Prostate gland (tissue), 2 donors: Measurements from ENCODE around the gene CST11.

Experiments used
- POLR2AphosphoS5 ChIP-seq: sonication (generic); formaldehyde crosslinking; IDR thresholded peaks from one replicate; pipeline ENCODE4 v1.6.1; 2017; ENCODE audit warnings: antibody characterized with exemption
- TF ChIP-seq, protein P1 (sequence below), 4 experiments: fragments of 200-600 bp in 2 of 4; fragments of 450-650 bp in 2 of 4; sonication (generic) in 2 of 4; IDR thresholded peaks; 1 replicate in 3 of 4; 2 replicates in 1 of 4; pipeline ENCODE4 v1.5.1; 2016 to 2019; ENCODE audit warnings: antibody characterized with exemption in 4 of 4, mild to moderate bottlenecking in 2 of 4, moderate library complexity in 2 of 4

DNA sequence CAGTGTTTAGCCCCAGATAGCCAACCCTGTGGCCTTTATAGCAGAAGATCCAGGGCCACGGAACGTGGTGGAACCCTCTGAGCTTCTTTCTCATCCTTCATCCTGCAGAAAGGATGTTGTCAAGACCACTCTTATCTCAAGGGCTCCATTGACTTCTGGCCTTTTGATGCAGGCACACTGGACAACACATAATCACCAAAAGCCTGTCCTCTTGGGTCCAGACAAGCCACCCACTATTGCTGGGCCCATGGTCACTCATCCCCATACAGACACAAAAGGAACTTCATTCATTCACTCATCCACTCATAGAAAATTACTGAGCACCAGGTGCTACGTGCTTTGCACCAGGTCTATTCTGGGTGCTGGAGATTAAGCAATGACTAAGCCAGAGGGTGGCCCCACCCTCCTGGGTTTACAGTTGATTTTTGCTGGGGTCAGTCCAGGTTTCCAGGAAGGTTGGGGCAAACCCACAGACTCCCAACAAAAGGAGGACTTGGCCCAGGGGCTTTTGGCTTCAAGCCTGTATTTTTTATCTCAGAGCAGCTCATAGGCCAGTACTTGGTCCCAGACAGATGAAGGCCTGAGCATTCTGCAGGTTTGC is 40.6 kb upstream of the CST11 start:
- TF ChIP-seq, protein P1, sequence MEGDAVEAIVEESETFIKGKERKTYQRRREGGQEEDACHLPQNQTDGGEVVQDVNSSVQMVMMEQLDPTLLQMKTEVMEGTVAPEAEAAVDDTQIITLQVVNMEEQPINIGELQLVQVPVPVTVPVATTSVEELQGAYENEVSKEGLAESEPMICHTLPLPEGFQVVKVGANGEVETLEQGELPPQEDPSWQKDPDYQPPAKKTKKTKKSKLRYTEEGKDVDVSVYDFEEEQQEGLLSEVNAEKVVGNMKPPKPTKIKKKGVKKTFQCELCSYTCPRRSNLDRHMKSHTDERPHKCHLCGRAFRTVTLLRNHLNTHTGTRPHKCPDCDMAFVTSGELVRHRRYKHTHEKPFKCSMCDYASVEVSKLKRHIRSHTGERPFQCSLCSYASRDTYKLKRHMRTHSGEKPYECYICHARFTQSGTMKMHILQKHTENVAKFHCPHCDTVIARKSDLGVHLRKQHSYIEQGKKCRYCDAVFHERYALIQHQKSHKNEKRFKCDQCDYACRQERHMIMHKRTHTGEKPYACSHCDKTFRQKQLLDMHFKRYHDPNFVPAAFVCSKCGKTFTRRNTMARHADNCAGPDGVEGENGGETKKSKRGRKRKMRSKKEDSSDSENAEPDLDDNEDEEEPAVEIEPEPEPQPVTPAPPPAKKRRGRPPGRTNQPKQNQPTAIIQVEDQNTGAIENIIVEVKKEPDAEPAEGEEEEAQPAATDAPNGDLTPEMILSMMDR (IDR thresholded peaks at IDR 0.05): no peak
- TF ChIP-seq POLR2AphosphoS5: no peak
